Activated T-cell treated with anti-CD3 and anti-CD28 coated beads, Interleukin-2, amount 50 U/mL, for 72 hours (primary cell): Measurements from ENCODE around the gene IARS2. TPM values are rescaled to one million over a fixed set of nuclear protein-coding genes. Genes with fewer than 3 reads are reported as not detected.
"Not testable (repeated sequence)": the region's sequence is repeated elsewhere in the genome, so short reads cannot be mapped to it uniquely, and the experiment has no call there.

Source experiments
- ATAC-seq, 2 donors: fragments of 150-1000 bp; cut with Tn5 transposase; replicated peaks in 1 of 2; 2 replicates each; pipeline ENCODE4 v1.10.0; 2021; ENCODE audit warnings: moderate library complexity in 2 of 2, mild to moderate bottlenecking in 1 of 2
- DNase-seq, 2 donors: peaks; one replicate each; pipeline ENCODE4 v3.0.0; 2021 to 2022; ENCODE audit warnings: mixed read lengths in 1 of 2
- H3K27ac Mint-ChIP-seq: one replicate; pipeline ENCODE4 v1.8.0; 2022; ENCODE audit warnings: mild to moderate bottlenecking, moderate library complexity, mixed read lengths
- H3K27me3 Mint-ChIP-seq: one replicate; pipeline ENCODE4 v1.8.0; 2022; ENCODE audit warnings: low read depth, mixed read lengths
- H3K36me3 Mint-ChIP-seq, 2 donors: one replicate each; pipeline ENCODE4 v1.8.0; 2022; ENCODE audit warnings: mixed read lengths in 2 of 2, mild to moderate bottlenecking in 1 of 2; ENCODE audit not compliant: insufficient read depth in 2 of 2
- H3K4me1 Mint-ChIP-seq: one replicate; pipeline ENCODE4 v1.8.0; 2022; ENCODE audit warnings: low read depth, mixed read lengths
- H3K4me3 Mint-ChIP-seq, 2 donors: one replicate each; pipeline ENCODE4 v1.8.0; 2022; ENCODE audit warnings: mild to moderate bottlenecking in 2 of 2, mixed read lengths in 2 of 2, moderate library complexity in 2 of 2
- H3K9me3 Mint-ChIP-seq, 2 donors: one replicate each; pipeline ENCODE4 v1.8.0; 2022; ENCODE audit warnings: mixed read lengths in 2 of 2
- total RNA-seq, 2 donors: library from RNA; stranded (reverse); gene quantifications; one replicate each; pipeline ENCODE4 v1.2.3, GENCODE V29; 2022

Gene IARS2
- total RNA-seq, 2 donors from 2014 or later: 49.5 to 52.1 TPM

- ATAC-seq: no peak
- no peaks in the 10 kb centered on the region for H3K4me1 Mint-ChIP-seq
- H3K9me3 Mint-ChIP-seq: no peaks in the 10 kb centered on the region
These were observed 9.5 kb upstream of the IARS2 start for GRCh38 chr1:220084460-220084859.

GRCh38 chr1:220086261-220086686 is 7.7 kb upstream of the IARS2 start:
- H3K9me3 Mint-ChIP-seq, H3K4me1 Mint-ChIP-seq, H3K36me3 Mint-ChIP-seq, DNase-seq, H3K27ac Mint-ChIP-seq, H3K27me3 Mint-ChIP-seq, ATAC-seq, H3K4me3 Mint-ChIP-seq: not testable (repeated sequence)

More at GRCh38 chr1:220084460-220084859, 9.5 kb upstream of the IARS2 start:
- no peak for DNase-seq
- Mint-ChIP-seq H3K27me3 (no peaks in the 10 kb centered on the region), H3K27ac (no peak overlapping the region), H3K36me3 (peaks cover 0 to under 1% of the 10 kb centered on the region in 2 donors), H3K4me3 (no peak overlapping the region)

DNA sequence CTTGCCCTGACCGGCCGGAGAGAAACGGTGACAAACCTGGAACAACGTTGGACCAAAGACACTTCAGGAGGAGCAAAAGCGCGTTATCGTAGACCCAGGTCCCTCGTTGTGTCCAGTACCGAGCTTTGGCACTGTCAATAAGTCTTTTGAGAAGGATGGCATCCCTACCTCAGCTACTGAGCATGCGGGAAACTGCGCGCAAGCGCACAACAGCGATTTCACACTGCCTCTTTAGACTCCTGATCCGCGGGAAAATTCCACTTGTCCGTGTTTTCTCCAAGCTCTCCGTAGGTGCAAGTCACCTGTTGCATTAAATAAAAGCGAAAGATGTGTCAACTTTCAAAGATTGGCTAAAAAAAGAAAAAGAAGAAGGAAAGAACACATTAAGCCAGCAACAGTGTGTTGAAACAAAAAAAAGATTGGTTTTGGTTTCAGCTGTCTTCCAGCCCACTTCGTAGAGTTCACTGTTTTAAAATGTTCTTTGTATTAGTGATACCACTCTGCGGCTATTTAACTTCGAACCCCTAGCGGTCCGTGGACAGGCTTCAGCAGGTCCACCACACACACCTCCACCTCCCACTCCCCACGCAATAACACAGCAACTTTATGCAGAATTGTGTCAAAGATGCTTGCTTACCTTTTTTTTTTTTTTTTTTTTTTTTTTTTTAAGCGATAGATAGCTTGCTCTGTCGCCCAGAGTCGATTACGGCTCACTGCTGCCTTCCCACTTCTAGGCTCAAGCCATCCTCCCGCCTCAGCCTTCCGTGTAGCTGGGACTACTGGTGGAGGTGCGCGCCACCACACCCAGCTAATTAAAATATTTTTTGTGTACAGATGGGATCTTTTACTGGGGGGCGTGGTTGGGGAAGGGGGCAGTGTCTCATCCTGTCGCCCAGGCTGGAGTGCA is 4.0 kb upstream of the IARS2 start, which contains the start of gene BPNT1:
BPNT1 (minus strand) TSS at position 139 of the 907 bp plus-strand sequence. CDS start 9,942 bp downstream, outside the sequence.
- H3K4me3 Mint-ChIP-seq: peak within 1 kb of the TSS; percentile 95 to 100
- DNase-seq (peak; percentile 96 to 97), ATAC-seq (peak; percentile 78 to 79)
- H3K9me3 Mint-ChIP-seq: no peaks in the 10 kb centered on the region
- peaks cover 0 to 3% of the 10 kb centered on the region in 2 donors for H3K36me3 Mint-ChIP-seq
- H3K27me3 Mint-ChIP-seq: no peaks in the 10 kb centered on the region
- peak within 1 kb of the TSS; percentile 98 for H3K27ac Mint-ChIP-seq
- H3K4me1 Mint-ChIP-seq: peaks cover 10% of the 10 kb centered on the region

DNA sequence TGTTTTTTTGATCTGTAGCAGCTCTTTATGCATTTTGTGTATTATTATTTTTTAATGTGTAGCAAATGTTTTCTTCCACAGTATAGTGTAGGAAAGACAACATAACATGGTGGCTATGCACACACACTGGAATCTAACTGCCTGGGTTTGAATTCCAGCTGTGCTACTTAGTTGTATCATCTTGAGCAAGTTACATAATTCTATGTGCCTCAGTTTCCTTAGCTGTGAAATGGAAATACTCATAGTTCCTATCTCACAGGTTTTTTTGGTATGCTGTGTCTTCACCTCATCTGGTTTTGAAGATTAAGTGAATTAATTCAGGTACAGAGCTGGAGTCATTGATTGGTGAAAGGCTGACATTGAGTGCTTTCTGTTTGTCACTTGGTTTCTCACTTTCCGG is 1.2 kb upstream of the IARS2 start:
- no peak for ATAC-seq
- no peak overlapping the region for H3K27ac Mint-ChIP-seq

GRCh38 chr1:220093361-220094015 is 444 bp upstream of the IARS2 start:
- peaks cover 4 to 15% of the 10 kb centered on the region in 2 donors for H3K36me3 Mint-ChIP-seq
- ATAC-seq (peak in 1 of 2 donors; percentile 2), DNase-seq (peak in 1 of 2 donors; percentile 5)
- peaks cover 36% of the 10 kb centered on the region for H3K4me1 Mint-ChIP-seq
- H3K9me3 Mint-ChIP-seq: no peaks in the 10 kb centered on the region
- H3K4me3 Mint-ChIP-seq: peak overlapping the region; percentile 13 to 44
- peak overlapping the region; percentile 73 for H3K27ac Mint-ChIP-seq
- H3K27me3 Mint-ChIP-seq: no peaks in the 10 kb centered on the region

More for the DNA sequence above, 1.2 kb upstream of the IARS2 start:
- Mint-ChIP-seq H3K4me3 (no peak overlapping the region), H3K4me1 (peaks cover 29% of the 10 kb centered on the region), H3K36me3 (peaks cover 4 to 14% of the 10 kb centered on the region in 2 donors), H3K9me3 (no peaks in the 10 kb centered on the region), H3K27me3 (no peaks in the 10 kb centered on the region)
- DNase-seq: no peak

- Mint-ChIP-seq H3K27ac (no peak overlapping the region), H3K4me3 (no peak overlapping the region), H3K36me3 (peaks cover 2 to 15% of the 10 kb centered on the region in 2 donors), H3K9me3 (no peaks in the 10 kb centered on the region), H3K27me3 (no peaks in the 10 kb centered on the region), H3K4me1 (peaks cover 27% of the 10 kb centered on the region)
- no peak for ATAC-seq
- no peak for DNase-seq
These were observed 5.9 kb downstream of the IARS2 start for GRCh38 chr1:220099826-220100225.

DNA sequence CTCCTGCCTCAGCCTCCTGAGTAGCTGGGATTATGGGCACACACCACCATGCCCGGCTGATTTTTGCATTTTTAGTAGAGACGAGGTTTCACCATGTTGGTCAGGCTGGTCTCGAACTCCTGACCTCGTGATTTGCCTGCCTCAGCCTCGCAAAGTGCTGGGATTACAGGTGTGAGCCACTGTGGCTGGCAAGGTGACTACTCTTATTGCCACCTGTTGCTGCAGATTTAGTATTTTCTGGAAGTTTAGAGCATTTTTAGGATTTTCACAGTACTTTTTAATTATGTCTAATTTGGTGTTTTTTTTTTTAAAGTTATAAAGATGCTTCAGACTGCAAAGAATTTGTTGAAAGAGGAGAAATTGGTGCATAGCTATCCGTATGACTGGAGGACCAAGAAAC is 16.5 kb downstream of the IARS2 start:
- not testable (repeated sequence) for H3K9me3 Mint-ChIP-seq, H3K27me3 Mint-ChIP-seq, H3K27ac Mint-ChIP-seq, DNase-seq, ATAC-seq, H3K4me3 Mint-ChIP-seq, H3K4me1 Mint-ChIP-seq
- peaks cover 5 to 31% of the 10 kb centered on the region in 2 donors for H3K36me3 Mint-ChIP-seq

DNA sequence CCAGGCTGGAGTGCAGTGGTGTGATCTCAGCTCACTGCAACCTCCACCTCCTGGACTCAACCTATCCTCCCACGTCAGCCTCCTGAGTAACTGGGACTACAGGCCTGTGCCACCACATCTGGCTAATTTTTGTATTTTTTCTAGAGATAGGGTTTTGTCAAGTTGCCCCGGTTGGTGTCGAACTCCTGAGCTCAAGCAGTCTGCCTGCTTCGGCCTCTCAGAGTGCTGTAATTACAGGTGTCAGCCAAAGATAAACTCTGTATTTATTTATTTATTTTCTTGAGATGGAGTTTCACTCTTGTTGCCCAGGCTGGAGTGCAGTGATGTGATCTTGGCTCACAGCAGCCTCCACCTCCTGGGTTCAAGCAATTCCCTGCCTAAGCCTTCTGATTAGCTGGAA is 18.7 kb downstream of the IARS2 start:
- not testable (repeated sequence) for H3K27ac Mint-ChIP-seq, H3K27me3 Mint-ChIP-seq, ATAC-seq, H3K9me3 Mint-ChIP-seq, DNase-seq, H3K4me1 Mint-ChIP-seq, H3K4me3 Mint-ChIP-seq
- peaks cover 3 to 23% of the 10 kb centered on the region in 2 donors for H3K36me3 Mint-ChIP-seq

DNA sequence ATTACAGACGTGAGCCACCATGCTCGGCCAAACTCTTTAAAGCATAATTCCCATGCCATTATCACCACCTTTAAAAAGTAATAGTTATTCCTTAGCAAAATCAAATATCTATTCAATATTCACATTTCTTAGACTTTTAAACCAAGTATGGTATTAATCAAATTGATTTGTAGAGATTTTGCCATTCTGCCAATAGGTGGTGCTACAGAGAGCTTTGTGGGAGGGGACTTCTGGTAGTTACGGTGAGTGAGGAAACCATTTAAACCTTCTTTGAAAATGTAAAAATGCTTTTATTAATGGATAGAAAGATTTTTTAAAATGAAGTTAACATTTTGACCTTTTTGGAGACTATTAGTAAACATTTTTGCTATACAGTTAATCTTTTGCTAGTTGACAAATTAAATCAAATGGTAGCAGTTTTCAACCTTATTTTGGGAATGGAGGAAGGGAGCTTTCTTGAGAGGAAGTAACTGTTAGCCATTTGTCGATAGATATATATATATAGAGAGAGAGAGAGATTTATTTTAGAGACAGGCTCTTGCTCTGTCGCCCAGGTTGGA is 19.3 kb downstream of the IARS2 start:
- no peaks in the 10 kb centered on the region for H3K27me3 Mint-ChIP-seq
- peak overlapping the region; percentile 77 for H3K27ac Mint-ChIP-seq
- H3K36me3 Mint-ChIP-seq: peaks cover 3 to 21% of the 10 kb centered on the region in 2 donors
- DNase-seq (peak; percentile 21 to 40), ATAC-seq (peak; percentile 46 to 49)
- no peaks in the 10 kb centered on the region for H3K9me3 Mint-ChIP-seq
- H3K4me3 Mint-ChIP-seq: peak overlapping the region in 1 of 2 donors; percentile 65
- peaks cover 9% of the 10 kb centered on the region for H3K4me1 Mint-ChIP-seq

DNA sequence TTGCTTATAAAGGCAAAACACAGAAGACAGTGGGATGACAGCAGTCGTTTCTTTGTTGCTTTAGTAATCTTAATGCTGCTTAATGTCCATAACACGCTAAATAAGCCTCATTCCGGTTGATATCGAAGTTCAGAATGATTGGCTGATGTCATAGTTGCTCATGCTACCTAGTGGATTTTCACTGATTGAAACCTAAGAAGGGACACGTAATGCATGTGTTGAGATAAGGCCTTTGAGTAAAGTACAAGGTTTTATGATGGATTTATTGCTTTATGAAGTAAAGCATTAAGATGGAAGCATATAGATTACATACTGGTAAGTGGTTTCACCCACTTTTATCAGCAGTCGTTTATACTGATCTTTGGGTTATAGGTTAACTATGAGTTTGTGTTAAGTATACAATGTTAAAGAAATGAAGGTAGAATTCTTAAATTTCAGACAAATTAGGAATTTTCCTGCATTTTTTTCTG is 25.1 kb downstream of the IARS2 start:
- ATAC-seq (no peak), DNase-seq (no peak)
- Mint-ChIP-seq H3K4me1 (peaks cover 7% of the 10 kb centered on the region), H3K27ac (no peak overlapping the region), H3K27me3 (no peaks in the 10 kb centered on the region), H3K36me3 (peaks cover under 1 to 7% of the 10 kb centered on the region in 2 donors), H3K4me3 (no peak overlapping the region), H3K9me3 (no peaks in the 10 kb centered on the region)

DNA sequence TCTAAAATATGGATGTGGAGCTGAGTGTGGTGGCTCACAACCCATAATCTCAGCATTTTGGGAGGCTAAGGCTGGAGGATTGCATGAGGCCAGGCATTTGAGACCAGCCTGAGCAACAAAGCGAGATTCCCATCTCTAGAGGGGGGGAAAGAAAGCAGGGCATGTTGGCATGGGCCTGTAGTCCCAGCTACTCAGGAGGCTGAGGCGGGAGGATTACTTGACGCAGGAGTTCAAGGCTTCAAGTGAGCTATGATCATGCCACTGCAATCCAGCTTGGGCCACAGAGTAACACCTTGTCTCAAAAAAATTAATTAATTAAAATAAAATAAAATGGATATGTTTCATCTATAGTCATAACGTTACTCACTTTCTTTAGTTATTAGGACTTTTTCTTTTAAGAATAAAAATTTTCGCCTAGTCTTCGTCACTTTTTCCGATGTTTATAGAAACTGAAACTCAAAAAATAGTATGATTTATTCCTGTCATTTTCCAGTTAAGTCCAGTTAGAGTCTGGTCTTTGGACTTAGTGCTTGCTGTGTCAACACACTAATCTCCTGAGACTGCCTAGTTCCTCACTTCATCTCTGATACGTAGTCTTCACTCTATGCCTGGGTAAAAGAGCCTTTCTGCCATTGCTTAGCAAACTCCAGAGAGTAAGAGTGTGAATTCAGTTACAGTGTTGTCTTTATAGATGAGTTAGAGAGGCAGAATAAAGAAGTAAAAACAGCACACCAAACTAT is 28.0 kb downstream of the IARS2 start:
- ATAC-seq (no peak), DNase-seq (no peak)
- Mint-ChIP-seq H3K9me3 (no peaks in the 10 kb centered on the region), H3K4me1 (peaks cover 12% of the 10 kb centered on the region), H3K36me3 (peaks cover 0 to 11% of the 10 kb centered on the region in 2 donors), H3K27me3 (no peaks in the 10 kb centered on the region), H3K27ac (peak overlapping the region; percentile 67), H3K4me3 (peak overlapping the region in 1 of 2 donors; percentile 50)

DNA sequence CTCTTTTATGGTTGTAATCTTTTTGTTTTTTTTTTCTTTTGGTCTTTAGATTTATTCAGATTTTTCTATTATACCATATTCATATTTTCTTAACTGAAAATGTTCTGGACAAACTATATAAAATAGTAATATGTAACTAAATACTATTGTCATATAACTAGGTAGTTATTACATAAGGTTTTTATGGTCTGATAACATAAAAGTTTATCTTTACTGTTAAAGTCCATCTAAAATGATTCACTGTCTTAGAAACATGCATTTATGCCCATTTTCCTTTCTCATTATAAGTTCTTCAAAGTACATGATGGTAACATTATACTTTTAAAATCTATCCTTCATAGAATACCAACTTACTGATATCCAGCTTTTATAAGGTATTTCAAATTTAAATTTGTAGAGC is 29.1 kb downstream of the IARS2 start:
- DNase-seq: no peak
- H3K4me1 Mint-ChIP-seq: peaks cover 12% of the 10 kb centered on the region

More for the DNA sequence above, 29.1 kb downstream of the IARS2 start:
- Mint-ChIP-seq H3K36me3 (peaks cover 0 to 11% of the 10 kb centered on the region in 2 donors), H3K9me3 (no peaks in the 10 kb centered on the region), H3K27me3 (no peaks in the 10 kb centered on the region), H3K4me3 (no peak overlapping the region), H3K27ac (no peak overlapping the region)
- ATAC-seq: no peak
